Astrocyte (in vitro differentiated cells and primary cell): ENCODE results near the gene DOCK3. TPM values are rescaled to one million over a fixed set of nuclear protein-coding genes. Genes with fewer than 3 reads are reported as not detected.

Source experiments
- DNase-seq: peaks from one replicate; pipeline ENCODE4 v3.0.0-alpha.2; 2010; ENCODE audit warnings: low read depth
- FAIRE-seq: peaks from 2 replicates; lab custom pipeline; 2011; peaks lifted over from hg19 to GRCh38; lab: Jason Lieb, UNC
- H2AFZ ChIP-seq: 2 replicates; pipeline ENCODE4 v1.6.0; 2012; ENCODE audit warnings: low read depth, low read length, inconsistent platforms
- H3K27ac ChIP-seq: 2 replicates; pipeline ENCODE4 v1.5.1; 2011; ENCODE audit warnings: low read depth, low read length, inconsistent platforms
- H3K27me3 ChIP-seq: 2 replicates; pipeline ENCODE4 v1.6.0; 2011; ENCODE audit warnings: low read length, inconsistent platforms; ENCODE audit not compliant: insufficient read depth
- H3K36me3 ChIP-seq: 2 replicates; pipeline ENCODE4 v1.5.1; 2011; ENCODE audit warnings: low read length, inconsistent platforms; ENCODE audit not compliant: insufficient read depth
- H3K4me1 ChIP-seq: 2 replicates; pipeline ENCODE4 v1.5.1; 2011; ENCODE audit warnings: low read length, inconsistent platforms; ENCODE audit not compliant: insufficient read depth
- H3K4me2 ChIP-seq: 2 replicates; pipeline ENCODE4 v1.6.0; 2012; ENCODE audit warnings: low read length, inconsistent platforms
- H3K4me3 ChIP-seq: 2 replicates; pipeline ENCODE4 v1.5.1; 2011; ENCODE audit warnings: low read depth, mild to moderate bottlenecking, low read length, inconsistent platforms; ENCODE audit not compliant: insufficient read depth
- H3K79me2 ChIP-seq: 2 replicates; pipeline ENCODE4 v1.6.0; 2012; ENCODE audit warnings: mild to moderate bottlenecking, low read length, inconsistent platforms; ENCODE audit not compliant: insufficient read depth
- H3K9ac ChIP-seq: 2 replicates; pipeline ENCODE4 v1.6.0; 2012; ENCODE audit warnings: mild to moderate bottlenecking, low read length, inconsistent platforms
- H3K9me3 ChIP-seq: 2 replicates; pipeline ENCODE4 v1.5.1; 2012; ENCODE audit warnings: low read depth, mild to moderate bottlenecking, low read length, inconsistent platforms; ENCODE audit not compliant: insufficient read depth
- H4K20me1 ChIP-seq: 2 replicates; pipeline ENCODE4 v1.6.0; 2012; ENCODE audit warnings: low read length, inconsistent platforms; ENCODE audit not compliant: insufficient read depth
- H3K27ac Mint-ChIP-seq: one replicate; pipeline ENCODE4 v1.8.0; 2021; ENCODE audit warnings: mild to moderate bottlenecking, mixed read lengths; ENCODE audit not compliant: unreplicated experiment
- H3K27me3 Mint-ChIP-seq: one replicate; pipeline ENCODE4 v1.8.0; 2021; ENCODE audit warnings: low read depth, mixed read lengths; ENCODE audit not compliant: unreplicated experiment
- H3K36me3 Mint-ChIP-seq: one replicate; pipeline ENCODE4 v1.8.0; 2021; ENCODE audit warnings: low read depth, mixed read lengths; ENCODE audit not compliant: unreplicated experiment
- H3K4me1 Mint-ChIP-seq: one replicate; pipeline ENCODE4 v1.8.0; 2021; ENCODE audit warnings: low read depth, mixed read lengths; ENCODE audit not compliant: unreplicated experiment
- H3K4me3 Mint-ChIP-seq: one replicate; pipeline ENCODE4 v1.8.0; 2021; ENCODE audit warnings: mild to moderate bottlenecking, moderate library complexity, mixed read lengths; ENCODE audit not compliant: unreplicated experiment
- H3K9me3 Mint-ChIP-seq: one replicate; pipeline ENCODE4 v1.8.0; 2021; ENCODE audit warnings: mild to moderate bottlenecking, mixed read lengths; ENCODE audit not compliant: unreplicated experiment
- EZH2 ChIP-seq: IDR thresholded peaks from 2 replicates; pipeline ENCODE4 v1.6.1; 2012; ENCODE audit warnings: mild to moderate bottlenecking, low read length, inconsistent platforms; ENCODE audit not compliant: insufficient read depth
- total RNA-seq: library from RNA; stranded (reverse); gene quantifications from 2 replicates; pipeline ENCODE4 v1.2.1, GENCODE V29; 2021
- TF ChIP-seq, protein P1 (sequence below): IDR thresholded peaks from 2 replicates; pipeline ENCODE4 v1.5.1; 2011; ENCODE audit warnings: low read depth, mild to moderate bottlenecking, inconsistent platforms, low read length, moderate library complexity; ENCODE audit not compliant: insufficient read depth

DOCK3 gene
- total RNA-seq, 1 donor from 2014 or later, result 3.3 TPM

DNA sequence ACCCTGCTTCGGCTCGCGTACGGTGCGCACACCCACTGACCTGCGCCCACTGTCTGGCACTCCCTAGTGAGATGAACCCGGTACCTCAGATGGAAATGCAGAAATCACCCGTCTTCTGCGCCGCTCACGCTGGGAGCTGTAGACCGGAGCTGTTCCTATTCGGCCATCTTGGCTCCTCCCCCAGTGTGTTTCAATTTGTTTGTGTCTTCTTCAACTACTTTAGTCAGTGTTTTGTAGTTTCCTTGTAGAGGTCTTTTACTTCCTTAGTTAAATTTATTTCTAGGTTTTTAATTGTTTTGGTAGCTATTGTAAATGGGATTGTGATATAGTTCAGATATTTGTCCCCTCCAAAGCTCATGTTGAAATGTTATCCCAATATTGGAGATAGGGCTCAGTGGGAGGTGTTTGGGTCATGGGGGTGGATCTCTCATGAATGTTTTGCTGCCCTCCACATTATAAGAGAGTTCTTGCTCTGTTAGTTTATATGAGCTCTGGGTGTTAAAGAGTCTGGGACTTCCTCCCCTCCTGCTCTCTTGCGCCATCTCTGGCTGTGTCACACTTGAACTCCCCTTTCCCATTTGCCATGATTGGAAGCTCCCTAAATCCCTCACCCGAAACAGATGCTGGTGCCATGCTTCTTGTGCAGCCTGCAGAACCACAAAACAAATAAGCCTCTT, 304.4 kb downstream of the DOCK3 start:
- Histone ChIP-seq H3K27me3 (no peaks in the 10 kb centered on the region), H3K9ac (no peak overlapping the region), H3K4me2 (no peak overlapping the region), H2AFZ (no peak overlapping the region), H4K20me1 (no peaks in the 10 kb centered on the region), H3K4me3 (no peak overlapping the region), H3K27ac (no peak overlapping the region), H3K9me3 (no peaks in the 10 kb centered on the region), H3K4me1 (no peaks in the 10 kb centered on the region), H3K36me3 (no peaks in the 10 kb centered on the region), H3K79me2 (no peaks in the 10 kb centered on the region)
- peaks cover 2% of the 10 kb centered on the region for H3K9me3 Mint-ChIP-seq
- DNase-seq (no peak), FAIRE-seq (no peak)
- no peak for TF ChIP-seq EZH2
- TF ChIP-seq, protein P1, sequence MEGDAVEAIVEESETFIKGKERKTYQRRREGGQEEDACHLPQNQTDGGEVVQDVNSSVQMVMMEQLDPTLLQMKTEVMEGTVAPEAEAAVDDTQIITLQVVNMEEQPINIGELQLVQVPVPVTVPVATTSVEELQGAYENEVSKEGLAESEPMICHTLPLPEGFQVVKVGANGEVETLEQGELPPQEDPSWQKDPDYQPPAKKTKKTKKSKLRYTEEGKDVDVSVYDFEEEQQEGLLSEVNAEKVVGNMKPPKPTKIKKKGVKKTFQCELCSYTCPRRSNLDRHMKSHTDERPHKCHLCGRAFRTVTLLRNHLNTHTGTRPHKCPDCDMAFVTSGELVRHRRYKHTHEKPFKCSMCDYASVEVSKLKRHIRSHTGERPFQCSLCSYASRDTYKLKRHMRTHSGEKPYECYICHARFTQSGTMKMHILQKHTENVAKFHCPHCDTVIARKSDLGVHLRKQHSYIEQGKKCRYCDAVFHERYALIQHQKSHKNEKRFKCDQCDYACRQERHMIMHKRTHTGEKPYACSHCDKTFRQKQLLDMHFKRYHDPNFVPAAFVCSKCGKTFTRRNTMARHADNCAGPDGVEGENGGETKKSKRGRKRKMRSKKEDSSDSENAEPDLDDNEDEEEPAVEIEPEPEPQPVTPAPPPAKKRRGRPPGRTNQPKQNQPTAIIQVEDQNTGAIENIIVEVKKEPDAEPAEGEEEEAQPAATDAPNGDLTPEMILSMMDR, result no peak
- no peak overlapping the region for H3K4me3 Mint-ChIP-seq
- H3K4me1 Mint-ChIP-seq, result no peaks in the 10 kb centered on the region
- no peaks in the 10 kb centered on the region for H3K27me3 Mint-ChIP-seq
- H3K27ac Mint-ChIP-seq, result no peak overlapping the region
- H3K36me3 Mint-ChIP-seq, result no peaks in the 10 kb centered on the region

DNA sequence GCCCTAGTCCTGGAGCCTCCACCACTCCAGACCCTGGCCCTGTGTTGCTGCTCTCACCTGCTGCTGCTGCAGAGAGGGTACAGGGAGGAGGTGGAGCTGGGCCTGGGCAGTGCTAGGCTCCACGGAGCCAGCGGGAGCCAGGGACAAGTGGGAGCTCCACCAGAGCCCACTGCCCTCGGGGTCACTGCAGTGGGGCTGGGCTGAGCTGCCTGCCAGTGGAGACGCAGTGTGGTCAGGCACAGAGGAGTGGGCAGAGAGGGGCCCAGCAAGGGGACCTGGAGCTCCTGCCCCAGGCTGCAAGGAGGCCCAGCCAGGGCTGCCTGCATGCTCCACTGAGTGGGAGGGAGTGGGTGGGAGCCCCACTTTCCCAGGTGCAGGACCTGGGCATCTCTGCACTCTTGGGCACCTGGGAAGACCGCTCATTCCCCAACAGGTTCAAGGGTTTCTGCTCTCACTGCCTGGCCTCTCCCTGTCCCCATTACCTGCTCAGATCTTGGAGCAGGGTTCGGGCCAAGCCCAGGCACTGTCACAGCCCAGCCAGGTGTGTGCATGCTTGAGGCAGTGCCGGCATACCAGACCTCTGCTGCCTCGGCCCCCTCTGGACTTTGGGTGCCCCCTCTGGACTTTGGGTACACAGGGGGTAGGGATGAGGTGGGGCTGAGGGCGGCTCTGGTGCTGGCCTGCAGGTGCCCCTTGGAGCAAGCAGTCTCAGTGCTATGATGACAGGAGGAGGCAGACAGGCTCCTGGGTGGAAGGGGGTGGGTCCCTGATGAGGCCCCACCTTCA, 308.0 kb downstream of the DOCK3 start:
- Histone ChIP-seq H3K27me3 (no peaks in the 10 kb centered on the region), H3K4me3 (no peak overlapping the region), H3K9me3 (no peaks in the 10 kb centered on the region), H3K9ac (no peak overlapping the region), H3K79me2 (no peaks in the 10 kb centered on the region), H2AFZ (no peak overlapping the region), H4K20me1 (no peaks in the 10 kb centered on the region), H3K4me1 (no peaks in the 10 kb centered on the region), H3K4me2 (no peak overlapping the region), H3K27ac (no peak overlapping the region), H3K36me3 (no peaks in the 10 kb centered on the region)
- H3K4me1 Mint-ChIP-seq, result no peaks in the 10 kb centered on the region
- no peaks in the 10 kb centered on the region for H3K36me3 Mint-ChIP-seq
- no peak overlapping the region for H3K4me3 Mint-ChIP-seq
- DNase-seq (no peak), FAIRE-seq (no peak)
- H3K9me3 Mint-ChIP-seq, result peaks cover 2% of the 10 kb centered on the region
- TF ChIP-seq, protein P1, result no peak
- TF ChIP-seq EZH2, result no peak
- H3K27ac Mint-ChIP-seq, result no peak overlapping the region
- H3K27me3 Mint-ChIP-seq, result no peaks in the 10 kb centered on the region

DNA sequence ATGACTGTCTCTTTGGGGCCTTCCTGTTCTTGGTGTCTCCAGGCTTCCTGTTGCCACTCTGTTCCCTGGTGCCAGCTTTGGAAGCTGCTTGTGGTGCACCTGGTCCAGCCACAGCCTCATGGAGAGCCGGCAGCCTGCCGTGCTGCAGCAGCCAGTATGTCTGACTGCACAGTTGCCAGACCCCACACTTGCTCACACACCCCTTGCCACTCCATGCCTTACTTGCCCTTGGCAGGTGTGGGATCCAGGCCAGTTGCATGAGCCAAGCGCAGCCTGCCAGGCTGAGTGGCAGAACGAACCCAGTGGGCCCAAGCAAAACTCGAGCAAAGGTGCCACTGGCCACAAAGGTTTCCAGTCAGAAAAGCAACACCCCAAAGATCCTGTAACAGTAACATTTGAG, 309.2 kb downstream of the DOCK3 start:
- no peak overlapping the region for H3K4me2 ChIP-seq
- no peaks in the 10 kb centered on the region for H3K27me3 ChIP-seq
- no peak overlapping the region for H3K4me3 Mint-ChIP-seq
- H4K20me1 ChIP-seq, result no peaks in the 10 kb centered on the region
- TF ChIP-seq, protein P1, result no peak
- TF ChIP-seq EZH2, result no peak
- no peak overlapping the region for H3K4me3 ChIP-seq
- no peak overlapping the region for H3K9ac ChIP-seq
- H3K4me1 Mint-ChIP-seq, result no peaks in the 10 kb centered on the region
- no peak overlapping the region for H3K27ac ChIP-seq
- no peaks in the 10 kb centered on the region for H3K79me2 ChIP-seq
- H3K36me3 Mint-ChIP-seq, result no peaks in the 10 kb centered on the region
- H3K9me3 Mint-ChIP-seq, result peaks cover 2% of the 10 kb centered on the region
- DNase-seq, result no peak
- no peak overlapping the region for H3K27ac Mint-ChIP-seq
- H3K4me1 ChIP-seq, result no peaks in the 10 kb centered on the region
- H3K27me3 Mint-ChIP-seq, result no peaks in the 10 kb centered on the region
- no peak overlapping the region for H2AFZ ChIP-seq
- H3K36me3 ChIP-seq, result no peaks in the 10 kb centered on the region
- H3K9me3 ChIP-seq, result no peaks in the 10 kb centered on the region
- FAIRE-seq, result no peak
